NCI-H2196 (cell line): ENCODE data around the gene FAM111A.

Source experiments
- DNase-seq: peaks from one replicate; lab custom pipeline; 2025; ENCODE audit not compliant: unreplicated experiment; lab: John Stamatoyannopoulos, UW

FAM111A gene

DNA sequence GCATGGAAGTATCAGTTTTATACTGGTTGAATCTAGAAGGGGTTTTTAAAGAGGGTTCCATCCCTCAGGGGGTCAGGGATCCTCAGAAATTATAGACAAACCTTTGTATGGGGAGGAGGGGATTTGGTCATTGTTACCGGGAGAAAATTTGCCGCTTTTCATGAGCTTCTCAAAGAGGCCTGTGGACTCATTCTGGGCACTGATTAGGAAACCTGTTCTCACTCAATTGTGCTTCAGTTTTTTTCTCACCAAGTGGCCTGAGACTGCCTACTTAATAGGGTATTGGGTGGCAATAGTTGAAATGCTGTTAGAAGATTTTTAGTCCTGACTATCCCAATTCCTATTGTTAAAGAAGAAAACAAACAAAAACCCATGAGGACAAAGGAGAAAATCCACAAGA lies 56.1 kb downstream of the FAM111A start:
- no peak for DNase-seq

GRCh38 chr11:59199546-59200422 lies 57.1 kb downstream of the FAM111A start:
- no peak for DNase-seq

DNA sequence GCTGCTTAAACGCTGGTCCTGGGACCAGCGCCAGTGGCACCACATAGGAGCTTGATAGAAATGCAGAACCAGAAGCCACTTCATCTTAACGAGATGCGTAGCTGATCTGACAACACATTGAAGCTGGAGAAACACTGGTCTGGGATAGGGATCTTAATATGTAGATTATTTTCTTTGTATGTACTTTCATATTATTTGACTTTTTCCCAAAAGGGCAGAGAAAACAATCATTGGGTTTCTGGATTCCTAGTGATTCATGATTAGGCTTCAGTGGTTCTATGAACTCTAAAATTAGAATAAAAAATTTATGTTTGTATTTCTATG lies 57.7 kb downstream of the FAM111A start:
- no peak for DNase-seq

- no peak for DNase-seq
Observed at GRCh38 chr11:59201353-59201752, 58.7 kb downstream of the FAM111A start.
